K562 (cell line): ENCODE data around the gene PPP1R16B. TPM values are rescaled to one million over a fixed set of nuclear protein-coding genes. Genes with fewer than 3 reads are reported as not detected.

Experiments
- CREB3L1 ChIP-seq: fragments of 450-650 bp; IDR thresholded peaks from 2 replicates; pipeline ENCODE4 v1.6.1; 2014; ENCODE audit warnings: low read depth, mild to moderate bottlenecking, moderate library complexity, borderline replicate concordance
- CTCF ChIP-seq, 3 experiments: IDR thresholded peaks in 2 of 3; conservative IDR thresholded peaks in 1 of 3; 2 replicates each; pipeline ENCODE4 v1.5.1; 2011 to 2012; ENCODE audit warnings: low read length in 3 of 3, mild to moderate bottlenecking in 3 of 3, control low read depth in 2 of 3, improper control_type of control experiment in 1 of 3, inconsistent platforms in 1 of 3, low read depth in 1 of 3, mixed read lengths in 1 of 3, moderate library complexity in 1 of 3; ENCODE audit not compliant: insufficient read depth in 2 of 3
- FOXA3 ChIP-seq, 2 experiments: fragments of 450-650 bp in 1 of 2; sonication (generic) in 1 of 2; formaldehyde crosslinking; IDR thresholded peaks in 1 of 2; conservative IDR thresholded peaks in 1 of 2; 2 replicates each; pipeline versions ENCODE4 v1.4.0 to v1.8.0; 2020 to 2022; ENCODE audit warnings: mild to moderate bottlenecking in 2 of 2, missing genetic modification reagents in 1 of 2
- GTF2A2 ChIP-seq: IDR thresholded peaks from 2 replicates; pipeline ENCODE4 v1.6.1; 2016; ENCODE audit warnings: mild to moderate bottlenecking, missing genetic modification characterization, missing compliant biosample characterization
- HEY1 ChIP-seq: fragments of 250-450 bp; sonication (Bioruptor Pico); IDR thresholded peaks from 2 replicates; pipeline ENCODE4 v1.5.0; 2020; ENCODE audit warnings: mild to moderate bottlenecking, moderate library complexity, borderline replicate concordance
- HMGN3 ChIP-seq: IDR thresholded peaks from 2 replicates; pipeline ENCODE4 v1.6.1; 2011; ENCODE audit warnings: borderline replicate concordance, low read depth, mild to moderate bottlenecking, mixed read lengths, low read length; ENCODE audit not compliant: insufficient read length; ENCODE audit errors: extremely low read depth
- MAFF ChIP-seq: IDR thresholded peaks from 2 replicates; pipeline ENCODE4 v1.6.1; 2012; ENCODE audit warnings: low read length, improper control_type of control experiment
- MCM2 ChIP-seq: fragments of 450-650 bp; IDR thresholded peaks from 2 replicates; pipeline ENCODE4 v1.6.1; 2017; ENCODE audit warnings: low read depth, mild to moderate bottlenecking
- MYBL2 ChIP-seq, 2 experiments: fragments of 450-650 bp in 1 of 2; sonication (generic) in 1 of 2; formaldehyde crosslinking in 1 of 2; IDR thresholded peaks; 2 replicates each; pipeline versions ENCODE4 v1.6.1 to v1.8.1; 2017 to 2022; ENCODE audit warnings: borderline replicate concordance in 1 of 2, inconsistent platforms in 1 of 2, low read depth in 1 of 2, mild to moderate bottlenecking in 1 of 2, missing genetic modification reagents in 1 of 2, moderate library complexity in 1 of 2
- RBBP5 ChIP-seq: fragments of 200-600 bp; sonication (generic); IDR thresholded peaks from 2 replicates; pipeline ENCODE4 v1.6.1; 2012; ENCODE audit warnings: borderline replicate concordance, mild to moderate bottlenecking, low read length, control low read depth, inconsistent platforms; ENCODE audit not compliant: insufficient read depth, poor library complexity, severe bottlenecking
- RBM14 ChIP-seq: fragments of 200-400 bp; formaldehyde crosslinking; IDR thresholded peaks from 2 replicates; pipeline ENCODE4 v1.6.1; 2018; ENCODE audit warnings: low read depth, mild to moderate bottlenecking, low read length, moderate library complexity, borderline replicate concordance; ENCODE audit not compliant: insufficient read depth
- RFX1 ChIP-seq: fragments of 450-650 bp; IDR thresholded peaks from 2 replicates; pipeline ENCODE4 v1.6.1; 2016; ENCODE audit warnings: mild to moderate bottlenecking, moderate library complexity
- RUNX1 ChIP-seq: sonication (generic); IDR thresholded peaks from 2 replicates; pipeline ENCODE4 v1.6.1; 2016; ENCODE audit warnings: antibody characterized with exemption, low read depth
- SLC30A9 ChIP-seq: fragments of 250-450 bp; sonication (Bioruptor Pico); IDR thresholded peaks from 2 replicates; pipeline ENCODE4 v1.8.0; 2022; ENCODE audit warnings: mild to moderate bottlenecking, moderate library complexity
- TEAD1 ChIP-seq, 2 experiments: fragments of 450-650 bp in 1 of 2; sonication (generic) in 1 of 2; formaldehyde crosslinking; IDR thresholded peaks; 2 replicates each; pipeline versions ENCODE4 v1.4.0 to v1.8.0; 2020 to 2022; ENCODE audit warnings: mild to moderate bottlenecking in 2 of 2, missing genetic modification reagents in 1 of 2
- TEAD2 ChIP-seq: fragments of 450-650 bp; IDR thresholded peaks from 2 replicates; pipeline ENCODE4 v1.6.1; 2016; ENCODE audit warnings: missing genetic modification characterization, control low read depth, missing compliant biosample characterization
- U2AF2 ChIP-seq: fragments of 200-400 bp; formaldehyde crosslinking; optimal IDR thresholded peaks from 2 replicates; pipeline ENCODE3; 2017; ENCODE audit warnings: low read depth, mild to moderate bottlenecking, low read length
- USF2 ChIP-seq: sonication (generic); formaldehyde crosslinking; IDR thresholded peaks from 2 replicates; pipeline ENCODE4 v1.5.0; 2020; ENCODE audit warnings: missing genetic modification reagents
- ZFP1 ChIP-seq: fragments of 450-650 bp; formaldehyde crosslinking; IDR thresholded peaks from 2 replicates; pipeline ENCODE4 v1.4.0; 2020; ENCODE audit warnings: mild to moderate bottlenecking, mixed read lengths
- ZNF184 ChIP-seq: sonication (generic); formaldehyde crosslinking; IDR thresholded peaks from 2 replicates; pipeline ENCODE4 v1.5.0; 2020; ENCODE audit warnings: missing genetic modification reagents
- ZNF280A ChIP-seq: fragments of 450-650 bp; IDR thresholded peaks from 2 replicates; pipeline ENCODE4 v1.6.1; 2018; ENCODE audit warnings: mild to moderate bottlenecking, low read depth; ENCODE audit not compliant: partially characterized antibody
- ZNF785 ChIP-seq: fragments of 250-450 bp; sonication (Bioruptor Pico); IDR thresholded peaks from 2 replicates; pipeline ENCODE4 v1.4.0; 2020; ENCODE audit warnings: mild to moderate bottlenecking
- ZZZ3 ChIP-seq: fragments of 450-650 bp; IDR thresholded peaks from 2 replicates; pipeline ENCODE4 v1.6.1; 2016; ENCODE audit warnings: antibody characterized with exemption, mild to moderate bottlenecking, moderate library complexity
- polyA plus RNA-seq, 8 experiments: library from polyadenylated mRNA; depleted of rRNA in 4 of 8; stranded (reverse) in 5 of 8; unstranded in 3 of 8; fragments of >200 nt; fragmentation: Nextera tagmentation in 2 of 8; fragmentation: Illumina TruSeq in 1 of 8; extraction: Ambion mirVana in 2 of 8; extraction: Trizol in 1 of 8; gene quantifications; 2 replicates each; pipeline versions ENCODE4 v1.2.1 to v1.2.3, GENCODE V29; 2011 to 2014; ENCODE audit warnings: inconsistent platforms in 1 of 8, missing spikeins in 1 of 8
- total RNA-seq, 7 experiments: library from RNA; depleted of rRNA in 6 of 7; stranded (reverse); fragments of >200 nt in 6 of 7; fragmentation: Illumina TruSeq in 2 of 7; extraction: Trizol in 2 of 7; gene quantifications; 2 replicates each; pipeline versions ENCODE4 v1.2.1 to v1.2.3, GENCODE V29; 2011 to 2021; ENCODE audit warnings: low replicate concordance in 1 of 7

Gene PPP1R16B
- total and polyA plus RNA-seq, 9 of the 15 experiments (the other 6 are each of a cell fraction or from before 2014, with no cell fraction given), result 1.5 to 11.5 (median 6.8) TPM

GRCh38 chr20:38854654-38855066, 49.2 kb downstream of the PPP1R16B start (continued):
- TF ChIP-seq MCM2, result no peak
- TF ChIP-seq CREB3L1, result no peak
- TF ChIP-seq RUNX1, result no peak
- TF ChIP-seq TEAD2 (tag), result no peak
- TF ChIP-seq ZNF280A, result no peak
- TF ChIP-seq ZNF785 (CRISPR knock-in tag), result no peak
- peak; percentile 68 for TF ChIP-seq RFX1
- 0 out of 2 replicates have a peak, but pooled peaks have one; percentile 53 for TF ChIP-seq ZFP1 (CRISPR knock-in tag)
- peak; percentile 100 for TF ChIP-seq MAFF
- TF ChIP-seq RBM14, result no peak
- TF ChIP-seq FOXA3 (CRISPR knock-in tag; conservative IDR thresholded peaks at IDR 0.05 in 1 of 2, IDR thresholded peaks at IDR 0.05 in 1 of 2), result peak; percentile 94 to 98
- no peak for TF ChIP-seq ZNF184 (CRISPR knock-in tag)
- no peak for TF ChIP-seq GTF2A2 (tag)
- TF ChIP-seq CTCF (IDR thresholded peaks at IDR 0.05 in 2 of 3, conservative IDR thresholded peaks at IDR 0.05 in 1 of 3; ENCODE audit: insufficient read depth in 2 of 3, low read depth in 1 of 3, low read length in 3 of 3), result no peak
- no peak for TF ChIP-seq USF2 (CRISPR knock-in tag)
- TF ChIP-seq HMGN3, result peak; percentile 64
- no peak for TF ChIP-seq SLC30A9 (CRISPR knock-in tag)
- TF ChIP-seq TEAD1 (CRISPR knock-in tag; IDR thresholded peaks at IDR 0.05), result peak in 1 of 2 experiments; percentile 90; a peak in 2 of 4 replicates
- no peak for TF ChIP-seq MYBL2 (IDR thresholded peaks at IDR 0.05; ENCODE audit: low read depth)
- no peak for TF ChIP-seq MYBL2 (CRISPR knock-in tag; IDR thresholded peaks at IDR 0.05; ENCODE audit: borderline replicate concordance)
- TF ChIP-seq RBBP5, result peak; percentile 1
- no peak for TF ChIP-seq U2AF2
- no peak for TF ChIP-seq ZZZ3
- no peak for TF ChIP-seq HEY1 (CRISPR knock-in tag)
